GM23248 (cell line): ENCODE data around the gene ESYT2. TPM values are rescaled to one million over a fixed set of nuclear protein-coding genes. Genes with fewer than 3 reads are reported as not detected.

ENCODE experiments used
- DNase-seq: peaks from one replicate; pipeline ENCODE4 v3.0.0-alpha.2; 2015
- H2AFZ ChIP-seq: fragments of 200-600 bp; sonication (generic); 2 replicates; pipeline ENCODE4 v1.6.1; 2016; ENCODE audit warnings: antibody characterized with exemption
- H3F3A ChIP-seq: fragments of 200-600 bp; sonication (generic); 2 replicates; pipeline ENCODE4 v1.6.1; 2016; ENCODE audit warnings: mild to moderate bottlenecking, antibody characterized with exemption, mixed run types; ENCODE audit not compliant: insufficient read depth
- H3K27ac ChIP-seq: fragments of 200-600 bp; sonication (generic); 2 replicates; pipeline ENCODE4 v1.5.1; 2016; ENCODE audit warnings: mild to moderate bottlenecking
- H3K27me3 ChIP-seq: fragments of 200-600 bp; sonication (generic); replicated peaks from 2 replicates; pipeline ENCODE4 v1.6.1; 2016; ENCODE audit warnings: mild to moderate bottlenecking; ENCODE audit not compliant: insufficient read depth
- H3K36me3 ChIP-seq: fragments of 200-600 bp; sonication (generic); 2 replicates; pipeline ENCODE4 v1.6.1; 2016; ENCODE audit warnings: low read depth, mild to moderate bottlenecking
- H3K4me1 ChIP-seq: fragments of 200-600 bp; sonication (generic); 2 replicates; pipeline ENCODE4 v1.6.1; 2016; ENCODE audit warnings: mild to moderate bottlenecking; ENCODE audit not compliant: insufficient read depth
- H3K4me2 ChIP-seq: fragments of 200-600 bp; sonication (generic); one replicate; pipeline ENCODE4 v1.6.1; 2016; ENCODE audit warnings: mild to moderate bottlenecking; ENCODE audit not compliant: unreplicated experiment
- H3K4me3 ChIP-seq: fragments of 200-600 bp; sonication (generic); 2 replicates; pipeline ENCODE4 v1.5.1; 2016; ENCODE audit warnings: mild to moderate bottlenecking
- H3K79me2 ChIP-seq: fragments of 200-600 bp; sonication (generic); 2 replicates; pipeline ENCODE4 v1.6.1; 2016; ENCODE audit warnings: mild to moderate bottlenecking; ENCODE audit not compliant: insufficient read depth
- H3K9ac ChIP-seq: fragments of 200-600 bp; sonication (generic); 2 replicates; pipeline ENCODE4 v1.6.1; 2016; ENCODE audit warnings: mild to moderate bottlenecking
- H3K9me2 ChIP-seq: fragments of 200-600 bp; sonication (generic); 2 replicates; pipeline ENCODE4 v1.6.1; 2016; ENCODE audit warnings: mixed run types, mild to moderate bottlenecking, moderate library complexity; ENCODE audit not compliant: insufficient read depth
- H3K9me3 ChIP-seq: fragments of 200-600 bp; sonication (generic); one replicate; pipeline ENCODE4 v1.6.1; 2017; ENCODE audit warnings: low read depth
- H4K20me1 ChIP-seq: fragments of 200-600 bp; sonication (generic); 2 replicates; pipeline ENCODE4 v1.6.0; 2016; ENCODE audit not compliant: insufficient read depth
- EZH2 ChIP-seq: fragments of 200-600 bp; sonication (generic); IDR thresholded peaks from 2 replicates; pipeline ENCODE4 v1.6.1; 2018; ENCODE audit warnings: antibody characterized with exemption, mild to moderate bottlenecking; ENCODE audit not compliant: insufficient read depth, poor library complexity, severe bottlenecking
- EZH2phosphoT487 ChIP-seq: fragments of 200-600 bp; sonication (generic); IDR thresholded peaks from 2 replicates; pipeline ENCODE4 v1.6.1; 2018; ENCODE audit warnings: antibody characterized with exemption, moderate library complexity, mild to moderate bottlenecking, low read depth; ENCODE audit not compliant: insufficient read depth
- WGBS, 2 experiments: methylation state at CpG; one replicate each; pipeline ENCODE4 v1.1.6; 2015 to 2017; ENCODE audit warnings: low lambda C conversion rate in 2 of 2, low coverage in 1 of 2; ENCODE audit errors: missing lambda C conversion rate in 2 of 2; 5-methylcytosine and 5-hydroxymethylcytosine counted together
- in situ Hi-C: fragments of 300-500 bp; cut with MboI; formaldehyde crosslinking; loops from 2 replicates; pipeline ENCODE4 v1.15.0; 2020
- polyA plus RNA-seq: library from polyadenylated mRNA; unstranded; fragments of >200 nt; fragmentation: Nextera tagmentation; extraction: Ambion mirVana; gene quantifications from 2 replicates; pipeline ENCODE4 v1.2.1, GENCODE V29; 2016
- total RNA-seq: library from RNA; depleted of rRNA; stranded (reverse); fragments of >200 nt; shearing (Covaris generic); gene quantifications from 2 replicates; pipeline ENCODE4 v1.2.3, GENCODE V29; 2014

ESYT2 gene
- total and polyA plus RNA-seq, 2 experiments from 2014 or later, result 49.9 to 129 TPM

DNA sequence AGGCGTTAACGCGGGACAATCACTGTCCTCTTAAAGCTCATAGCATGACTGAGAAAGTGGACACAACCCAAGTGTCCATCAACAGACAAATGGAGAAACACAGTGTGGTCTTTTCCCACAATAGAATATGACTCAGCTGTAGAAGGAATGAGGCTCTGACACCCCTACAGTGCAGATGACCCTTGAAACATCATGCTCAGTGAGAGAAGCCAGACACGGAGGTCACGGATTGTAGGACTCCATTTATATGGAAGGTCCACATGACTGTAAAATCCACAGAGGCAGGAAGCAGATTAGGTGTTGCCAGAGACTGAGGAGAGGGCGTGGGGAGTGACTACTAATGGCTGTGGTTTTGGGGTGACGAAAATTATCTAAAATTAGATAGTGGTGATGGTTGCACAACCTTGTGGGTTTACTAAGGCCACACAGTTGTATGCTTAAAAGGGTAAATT is 118.6 kb downstream of the ESYT2 start:
- Histone ChIP-seq H3K9me3 (no peaks in the 10 kb centered on the region), H3K79me2 (no peaks in the 10 kb centered on the region), H3K27ac (no peak overlapping the region), H3K9me2 (no peaks in the 10 kb centered on the region), H3K4me1 (peaks cover 13% of the 10 kb centered on the region), H3K36me3 (no peaks in the 10 kb centered on the region), H2AFZ (0 out of 2 replicates have a peak overlapping the region, but pooled peaks have one; percentile 52), H3K4me2 (no peak overlapping the region), H3K4me3 (no peak overlapping the region), H3F3A (no peaks in the 10 kb centered on the region), H3K27me3 (no peaks in the 10 kb centered on the region), H4K20me1 (no peaks in the 10 kb centered on the region), H3K9ac (no peak overlapping the region)
- TF ChIP-seq EZH2 (no peak), EZH2phosphoT487 (no peak)
- in situ Hi-C loops, result no loop called here
- DNase-seq, result peak; percentile 76
- WGBS, 2 experiments, result 66 to 71% methylated on average over 7 of the region's 7 CpGs

DNA sequence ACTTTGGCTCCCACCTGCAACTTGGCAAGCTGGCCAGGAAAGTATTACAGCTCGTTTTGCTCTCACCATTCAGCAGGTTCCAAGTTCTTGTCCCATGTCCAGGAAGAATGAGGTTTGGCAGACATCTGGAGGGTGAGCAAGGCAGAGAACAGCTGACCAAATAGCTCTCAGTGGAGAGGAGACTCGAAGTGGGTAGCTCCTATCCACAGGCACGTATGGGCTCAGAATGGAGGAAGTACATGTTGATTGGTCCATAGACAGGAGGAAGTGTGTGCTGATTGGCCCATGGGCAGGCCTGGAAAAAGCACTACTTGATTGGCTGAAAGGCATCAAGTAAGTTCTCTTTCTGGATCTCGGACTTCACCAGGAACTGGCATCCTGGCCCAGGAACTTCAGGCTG is 121.7 kb downstream of the ESYT2 start:
- Histone ChIP-seq H3K9ac (no peak overlapping the region), H4K20me1 (no peaks in the 10 kb centered on the region), H2AFZ (no peak overlapping the region), H3K27me3 (no peaks in the 10 kb centered on the region), H3K79me2 (peaks cover 19% of the 10 kb centered on the region), H3K4me1 (peaks cover 19% of the 10 kb centered on the region), H3K4me3 (no peak overlapping the region), H3K9me2 (no peaks in the 10 kb centered on the region), H3K27ac (no peak overlapping the region), H3K9me3 (no peaks in the 10 kb centered on the region), H3K36me3 (no peaks in the 10 kb centered on the region), H3K4me2 (no peak overlapping the region), H3F3A (no peaks in the 10 kb centered on the region)
- in situ Hi-C loops, result no loop called here
- peak; percentile 26 for DNase-seq
- no peak for TF ChIP-seq EZH2
- TF ChIP-seq EZH2phosphoT487, result no peak
- 52 to 55% methylated on average over 4 of the region's 4 CpGs for WGBS, 2 experiments

DNA sequence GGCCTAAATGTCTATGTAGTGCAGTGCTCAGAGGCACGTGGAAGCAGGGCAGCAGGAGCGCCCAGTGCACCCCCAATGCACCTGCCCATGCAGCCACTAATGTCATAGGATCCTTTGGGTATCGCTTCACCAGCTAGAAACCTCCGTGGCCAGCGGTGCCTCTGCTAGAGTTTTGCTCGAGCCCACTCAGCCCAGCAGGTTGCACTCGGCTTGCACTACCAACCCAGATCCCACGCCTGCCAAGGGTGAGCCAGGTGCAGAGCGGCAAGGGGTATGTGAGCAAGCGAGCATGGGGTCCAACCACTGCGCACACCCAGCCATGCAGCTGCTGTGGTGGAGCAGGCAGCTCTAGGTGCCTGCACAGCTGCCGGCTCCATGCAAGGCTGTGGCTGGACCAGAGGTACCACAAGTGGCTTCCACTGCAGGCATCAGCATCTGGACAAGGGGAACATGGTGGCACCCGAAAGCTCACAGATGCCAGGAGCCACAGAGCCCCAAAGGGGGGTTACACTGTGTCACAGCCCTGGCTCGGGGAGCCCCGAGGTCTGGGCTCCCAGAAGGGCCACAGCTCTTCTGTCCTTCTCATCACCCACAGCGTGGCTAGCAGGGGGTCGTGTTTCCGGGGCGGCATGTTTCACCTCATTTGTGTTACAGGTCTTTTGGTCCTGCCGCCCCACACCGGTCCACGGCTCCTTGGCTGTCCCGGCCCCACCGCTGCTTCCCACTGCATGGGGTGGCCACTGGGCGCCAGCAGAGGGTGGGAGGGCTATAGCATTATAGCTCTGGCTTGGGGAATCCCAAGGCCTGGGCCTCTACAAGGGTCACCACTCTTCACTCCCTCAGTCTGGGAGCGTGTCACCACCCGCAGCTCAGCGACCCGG is 122.4 kb downstream of the ESYT2 start:
- no peaks in the 10 kb centered on the region for H3K36me3 ChIP-seq
- no peaks in the 10 kb centered on the region for H4K20me1 ChIP-seq
- no peak overlapping the region for H3K4me2 ChIP-seq
- H3K4me1 ChIP-seq, result peaks cover 19% of the 10 kb centered on the region
- 92 to 95% methylated on average over 29 of the region's 29 CpGs for WGBS, 2 experiments
- H3K27me3 ChIP-seq, result no peaks in the 10 kb centered on the region
- H3F3A ChIP-seq, result no peaks in the 10 kb centered on the region
- H3K9ac ChIP-seq, result no peak overlapping the region
- no peak for TF ChIP-seq EZH2
- TF ChIP-seq EZH2phosphoT487, result no peak
- H2AFZ ChIP-seq, result no peak overlapping the region
- H3K4me3 ChIP-seq, result no peak overlapping the region
- H3K79me2 ChIP-seq, result peaks cover 25% of the 10 kb centered on the region
- in situ Hi-C loops, result no loop called here
- H3K9me3 ChIP-seq, result no peaks in the 10 kb centered on the region
- H3K27ac ChIP-seq, result no peak overlapping the region
- no peaks in the 10 kb centered on the region for H3K9me2 ChIP-seq
- no peak for DNase-seq

DNA sequence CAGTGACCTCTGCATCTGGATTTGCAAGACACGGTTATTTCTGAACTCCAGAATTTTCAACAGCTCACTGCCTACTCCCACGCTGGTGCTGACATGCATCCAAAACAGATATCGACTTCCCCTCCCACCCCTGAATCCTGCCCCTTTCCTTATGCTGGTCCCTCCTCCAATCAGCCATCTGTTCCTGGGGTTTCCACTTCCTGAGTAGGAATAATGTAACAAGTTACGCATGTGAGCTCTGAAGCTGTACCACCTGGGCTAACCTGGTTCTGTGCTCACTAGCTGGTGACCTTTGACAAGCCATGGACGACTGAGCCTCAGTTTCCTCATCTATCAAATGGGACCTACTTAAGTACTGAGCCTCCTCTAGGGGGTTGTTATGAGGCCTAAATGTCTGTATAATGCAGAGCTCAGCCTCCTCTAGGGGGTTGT is 123.0 kb downstream of the ESYT2 start:
- H3K27ac ChIP-seq, result no peak overlapping the region
- H3K27me3 ChIP-seq, result no peaks in the 10 kb centered on the region
- H3K4me2 ChIP-seq, result no peak overlapping the region
- no peaks in the 10 kb centered on the region for H3F3A ChIP-seq
- H3K9me3 ChIP-seq, result no peaks in the 10 kb centered on the region
- no peaks in the 10 kb centered on the region for H4K20me1 ChIP-seq
- H3K36me3 ChIP-seq, result no peaks in the 10 kb centered on the region
- 30 to 33% methylated on average over 5 of the region's 5 CpGs for WGBS, 2 experiments
- H3K9me2 ChIP-seq, result no peaks in the 10 kb centered on the region
- H3K79me2 ChIP-seq, result peaks cover 32% of the 10 kb centered on the region
- in situ Hi-C loops, result no loop called here
- no peak for DNase-seq
- TF ChIP-seq EZH2phosphoT487 (no peak), EZH2 (no peak)
- H3K9ac ChIP-seq, result no peak overlapping the region
- no peak overlapping the region for H3K4me3 ChIP-seq
- H3K4me1 ChIP-seq, result peaks cover 19% of the 10 kb centered on the region
- H2AFZ ChIP-seq, result no peak overlapping the region
